Lung (tissue), 12 donors: ENCODE measurements around the gene ADNP2. TPM values are rescaled to one million over a fixed set of nuclear protein-coding genes. Genes with fewer than 3 reads are reported as not detected.
A peak's percentile ranks its signal among the peaks of the same experiment; 100 is the strongest.

Experiments used
- ATAC-seq: fragments of 200-7000 bp; cut with Tn5 transposase; one replicate; pipeline ENCODE4 v1.9.1; 2020; ENCODE audit warnings: moderate number of reproducible peaks; ENCODE audit not compliant: insufficient read depth, low FRiP score
- DNase-seq, 3 donors: peaks; one replicate each; pipeline ENCODE4 v3.0.0-alpha.2; 2013 to 2017
- H3K27ac ChIP-seq, 2 donors: one replicate each; pipeline ENCODE4 v1.5.1; 2013; ENCODE audit warnings: mild to moderate bottlenecking in 2 of 2, moderate library complexity in 2 of 2, control low read depth in 1 of 2, inconsistent platforms in 1 of 2, low read depth in 1 of 2, low read length in 1 of 2
- H3K27me3 ChIP-seq, 3 donors: one replicate each; pipeline ENCODE4 v1.5.1; 2013; ENCODE audit warnings: low read length in 2 of 3; ENCODE audit not compliant: control insufficient read depth in 3 of 3, insufficient read depth in 3 of 3
- H3K36me3 ChIP-seq, 4 donors: one replicate each; pipeline ENCODE4 v1.5.1; 2013; ENCODE audit warnings: low read length in 4 of 4, mild to moderate bottlenecking in 1 of 4, moderate library complexity in 1 of 4; ENCODE audit not compliant: control insufficient read depth in 4 of 4, insufficient read depth in 4 of 4
- H3K4me1 ChIP-seq, 5 donors: one replicate each; pipeline ENCODE4 v1.5.1; 2013; ENCODE audit warnings: low read length in 5 of 5, mild to moderate bottlenecking in 2 of 5, moderate library complexity in 1 of 5; ENCODE audit not compliant: control insufficient read depth in 5 of 5, insufficient read depth in 5 of 5
- H3K4me3 ChIP-seq: one replicate; pipeline ENCODE4 v1.5.1; 2013; ENCODE audit warnings: mild to moderate bottlenecking, control low read depth, moderate library complexity
- H3K9ac ChIP-seq, 2 donors: one replicate each; pipeline ENCODE4 v1.5.1; 2013; ENCODE audit warnings: low read length in 2 of 2, control low read depth in 1 of 2; ENCODE audit not compliant: insufficient read depth in 1 of 2
- H3K9me3 ChIP-seq, 4 donors: one replicate each; pipeline ENCODE4 v1.5.1; 2013; ENCODE audit warnings: low read length in 3 of 4, mild to moderate bottlenecking in 1 of 4, moderate library complexity in 1 of 4; ENCODE audit not compliant: control insufficient read depth in 4 of 4, insufficient read depth in 3 of 4
- CTCF ChIP-seq: IDR thresholded peaks from 2 replicates; pipeline ENCODE4 v1.5.1; 2012; ENCODE audit warnings: mild to moderate bottlenecking; ENCODE audit errors: control extremely low read depth, extremely low read depth
- WGBS, 2 donors: extraction: QIAGEN DNeasy Blood & Tissue Kit; methylation state at CpG; one replicate each; pipeline ENCODE4 v1.1.7; 2013; 5-methylcytosine and 5-hydroxymethylcytosine counted together
- polyA plus RNA-seq, 2 donors: library from polyadenylated mRNA; stranded (reverse); fragments of 200-250 nt; gene quantifications; one replicate each; pipeline ENCODE4 v1.2.1, GENCODE V29; 2013
- total RNA-seq, 2 donors: library from RNA; depleted of rRNA in 1 of 2; stranded (reverse); fragments of >200 nt in 1 of 2; gene quantifications; one replicate each; pipeline ENCODE4 v1.2.1, GENCODE V29; 2014 to 2021
- donor health status: control.
- donor health status: control.
- donor health status: Bipolar disorder and iron deficiency.
- donor health status: healthy.
- donor health status: DM: yes; HTN: yes; CAD: no.

ADNP2 gene
- total and polyA plus RNA-seq, 4 donors: 4.9 to 16.3 (median 12.1) TPM

- peaks cover 0 to 5% (median 0%) of the 10 kb centered on the region in 5 donors for H3K4me1 ChIP-seq
- H3K27me3 ChIP-seq: no peaks in the 10 kb centered on the region
- peaks cover 0 to 2% (median 0%) of the 10 kb centered on the region in 4 donors for H3K9me3 ChIP-seq
- H3K9ac ChIP-seq: no peak overlapping the region
- WGBS, 2 donors: 29 to 37% methylated on average over 23 of the region's 23 CpGs
- peaks cover 0 to 3% (median 0%) of the 10 kb centered on the region in 4 donors for H3K36me3 ChIP-seq
- H3K4me3 ChIP-seq: no peak overlapping the region
- DNase-seq (peak; percentile 47 to 65 (median 49)), ATAC-seq (no peak)
- no peak overlapping the region for H3K27ac ChIP-seq
- TF ChIP-seq CTCF: peak; percentile 11
Observed at GRCh38 chr18:80171054-80171872, 62.2 kb downstream of the ADNP2 start.

- Histone ChIP-seq H3K9ac (no peak overlapping the region), H3K9me3 (no peaks in the 10 kb centered on the region)
- WGBS, 2 donors: 79 to 82% methylated on average over 4 of the region's 4 CpGs
Observed at GRCh38 chr18:80172056-80172455, 63.0 kb downstream of the ADNP2 start.

DNA sequence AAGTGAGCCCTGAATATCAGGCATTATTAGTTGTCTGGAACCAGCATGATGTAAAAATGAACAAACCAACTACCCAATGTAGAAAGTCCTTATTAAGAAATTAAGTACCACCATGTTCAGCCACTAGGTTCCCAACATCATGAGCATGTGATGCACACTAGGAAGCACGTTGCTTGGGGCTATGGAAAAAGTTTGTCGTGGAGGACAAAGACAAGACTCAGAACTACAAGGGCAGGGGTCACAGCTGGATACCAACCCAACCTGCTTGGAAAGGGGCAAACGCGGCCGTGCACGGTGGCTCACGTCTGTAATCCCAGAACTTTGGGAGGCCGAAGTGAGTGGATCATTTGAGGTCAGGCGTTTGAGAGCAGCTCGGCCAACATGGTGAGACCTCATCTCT is 64.0 kb downstream of the ADNP2 start:
- Histone ChIP-seq H3K9ac (no peak overlapping the region), H3K9me3 (no peaks in the 10 kb centered on the region), H3K27me3 (no peaks in the 10 kb centered on the region), H3K27ac (no peak overlapping the region), H3K4me1 (peaks cover 0 to 9% (median 6%) of the 10 kb centered on the region in 5 donors), H3K36me3 (peaks cover 0 to 3% (median 0%) of the 10 kb centered on the region in 4 donors), H3K4me3 (no peak overlapping the region)
- no peak for TF ChIP-seq CTCF
- WGBS, 2 donors: 90 to 92% methylated on average over 10 of the region's 10 CpGs
- no peak for ATAC-seq
- no peak for DNase-seq

More at GRCh38 chr18:80172056-80172455, 63.0 kb downstream of the ADNP2 start:
- peaks cover 0 to 3% (median 0%) of the 10 kb centered on the region in 4 donors for H3K36me3 ChIP-seq
- no peak overlapping the region for H3K27ac ChIP-seq
- DNase-seq: no peak
- TF ChIP-seq CTCF: no peak
- no peaks in the 10 kb centered on the region for H3K27me3 ChIP-seq
- no peak for ATAC-seq
- H3K4me3 ChIP-seq: no peak overlapping the region
- peaks cover 0 to 9% (median 4%) of the 10 kb centered on the region in 5 donors for H3K4me1 ChIP-seq
